NCI-H2107 treated with DMSO at 0.1 percent for 48 hours (cell line): ENCODE data around the gene TYW3.

Source experiments
- DNase-seq: peaks from one replicate; lab custom pipeline; 2025; ENCODE audit not compliant: unreplicated experiment; lab: John Stamatoyannopoulos, UW

The TYW3 gene

DNA sequence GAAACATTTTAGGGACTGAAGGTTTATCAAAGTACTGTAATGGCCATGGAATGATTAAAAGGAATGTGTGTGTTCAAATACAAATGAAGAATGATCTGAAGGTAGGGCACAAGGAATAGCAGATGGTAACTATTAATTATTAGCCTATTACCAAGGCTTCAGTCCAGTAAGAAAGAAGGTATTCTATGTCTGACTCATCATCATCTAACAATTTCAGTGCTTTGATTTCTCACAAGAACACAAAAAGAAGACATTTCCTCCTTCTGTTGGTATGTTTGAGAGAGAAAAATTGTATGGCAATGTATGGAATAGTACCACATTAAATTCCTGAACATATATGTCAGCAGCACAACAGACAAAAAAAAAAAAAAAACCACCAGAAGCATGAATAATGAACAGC, 57.5 kb downstream of the TYW3 start:
- DNase-seq = no peak

DNA sequence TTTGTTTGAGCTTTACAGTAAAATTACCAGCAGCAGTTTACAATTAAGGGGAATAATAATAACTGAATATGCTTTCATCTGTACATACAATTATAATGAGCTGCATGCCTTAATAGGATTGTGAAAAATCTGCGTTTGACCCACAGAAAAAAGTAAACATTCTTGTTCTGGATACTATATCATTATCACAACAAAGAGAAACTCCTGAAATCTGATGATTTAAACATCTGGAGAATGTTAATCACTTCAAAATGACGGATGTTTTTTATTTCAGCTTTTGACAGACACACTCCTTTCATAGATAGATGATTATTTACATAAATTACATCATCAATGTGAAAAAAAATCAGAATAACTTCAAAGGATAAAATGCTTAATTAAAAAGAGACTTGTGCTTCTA, 58.5 kb downstream of the TYW3 start:
- no peak for DNase-seq

- no peak for DNase-seq
Measured at GRCh38 chr1:74799119-74799657, 66.2 kb downstream of the TYW3 start.

DNA sequence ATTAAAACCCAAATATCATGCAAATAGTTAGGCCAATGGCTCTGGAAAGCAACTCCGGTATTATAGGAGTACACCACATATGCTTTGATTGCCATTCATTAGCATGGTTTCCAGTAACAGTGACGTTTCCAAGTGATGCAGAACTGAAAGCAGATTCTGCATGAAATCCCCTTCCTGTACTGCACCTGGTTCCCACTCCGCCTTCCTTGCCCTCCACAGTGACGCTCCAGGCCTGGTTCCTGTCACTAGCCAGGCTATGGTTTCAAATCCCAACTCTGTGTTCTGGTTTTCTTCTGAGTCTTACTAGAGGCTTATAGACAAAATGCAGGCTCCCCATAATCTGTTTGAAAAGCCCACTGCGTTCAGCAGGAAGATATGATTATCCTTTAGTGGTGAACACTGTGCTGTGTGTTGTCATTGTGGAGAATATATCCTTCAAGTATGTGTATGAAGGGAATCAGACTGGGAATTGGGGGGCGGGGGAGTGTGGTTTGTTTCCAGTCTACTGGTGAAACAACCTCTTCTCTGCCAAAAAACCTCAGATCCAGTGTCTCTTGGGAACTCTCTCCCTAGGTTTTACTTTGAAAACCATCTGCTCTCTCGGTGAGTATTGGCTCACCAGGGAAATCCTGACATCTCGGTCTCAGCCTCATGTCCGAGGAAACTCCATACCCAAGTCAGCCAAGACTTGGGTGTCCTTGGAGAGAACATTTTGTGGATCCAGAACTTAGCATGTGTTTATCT, 78.7 kb downstream of the TYW3 start:
- DNase-seq = peak; percentile 68

DNA sequence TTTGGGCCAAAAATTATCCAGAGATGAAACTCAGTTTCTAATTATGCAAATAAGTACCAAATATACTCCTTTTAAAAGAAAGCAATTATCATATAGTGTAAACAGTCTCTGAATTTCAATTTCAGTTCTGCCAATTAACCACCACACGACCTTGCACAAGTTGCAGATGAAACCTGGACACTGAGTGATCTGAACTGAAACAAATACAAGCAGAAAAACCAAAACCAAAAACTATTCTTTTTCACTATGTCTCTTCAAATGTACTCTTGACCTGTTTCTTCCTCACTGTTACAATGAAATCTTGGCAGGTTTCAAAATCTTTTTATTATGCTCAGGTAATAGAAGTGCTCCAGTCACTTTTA, 79.2 kb downstream of the TYW3 start:
- no peak for DNase-seq
